GM19395 (cell line): ENCODE measurements around the gene CASKIN2.

Experiments used
- ATAC-seq: cut with Tn5 transposase; IDR thresholded peaks from one replicate; pipeline ENCODE4 v1.9.1; 2021; ENCODE audit warnings: mild to moderate bottlenecking, moderate library complexity; ENCODE audit not compliant: unreplicated experiment

Gene CASKIN2, protein sequence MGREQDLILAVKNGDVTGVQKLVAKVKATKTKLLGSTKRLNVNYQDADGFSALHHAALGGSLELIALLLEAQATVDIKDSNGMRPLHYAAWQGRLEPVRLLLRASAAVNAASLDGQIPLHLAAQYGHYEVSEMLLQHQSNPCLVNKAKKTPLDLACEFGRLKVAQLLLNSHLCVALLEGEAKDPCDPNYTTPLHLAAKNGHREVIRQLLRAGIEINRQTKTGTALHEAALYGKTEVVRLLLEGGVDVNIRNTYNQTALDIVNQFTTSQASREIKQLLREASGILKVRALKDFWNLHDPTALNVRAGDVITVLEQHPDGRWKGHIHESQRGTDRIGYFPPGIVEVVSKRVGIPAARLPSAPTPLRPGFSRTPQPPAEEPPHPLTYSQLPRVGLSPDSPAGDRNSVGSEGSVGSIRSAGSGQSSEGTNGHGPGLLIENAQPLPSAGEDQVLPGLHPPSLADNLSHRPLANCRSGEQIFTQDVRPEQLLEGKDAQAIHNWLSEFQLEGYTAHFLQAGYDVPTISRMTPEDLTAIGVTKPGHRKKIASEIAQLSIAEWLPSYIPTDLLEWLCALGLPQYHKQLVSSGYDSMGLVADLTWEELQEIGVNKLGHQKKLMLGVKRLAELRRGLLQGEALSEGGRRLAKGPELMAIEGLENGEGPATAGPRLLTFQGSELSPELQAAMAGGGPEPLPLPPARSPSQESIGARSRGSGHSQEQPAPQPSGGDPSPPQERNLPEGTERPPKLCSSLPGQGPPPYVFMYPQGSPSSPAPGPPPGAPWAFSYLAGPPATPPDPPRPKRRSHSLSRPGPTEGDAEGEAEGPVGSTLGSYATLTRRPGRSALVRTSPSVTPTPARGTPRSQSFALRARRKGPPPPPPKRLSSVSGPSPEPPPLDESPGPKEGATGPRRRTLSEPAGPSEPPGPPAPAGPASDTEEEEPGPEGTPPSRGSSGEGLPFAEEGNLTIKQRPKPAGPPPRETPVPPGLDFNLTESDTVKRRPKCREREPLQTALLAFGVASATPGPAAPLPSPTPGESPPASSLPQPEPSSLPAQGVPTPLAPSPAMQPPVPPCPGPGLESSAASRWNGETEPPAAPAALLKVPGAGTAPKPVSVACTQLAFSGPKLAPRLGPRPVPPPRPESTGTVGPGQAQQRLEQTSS (N-terminal part only)

DNA sequence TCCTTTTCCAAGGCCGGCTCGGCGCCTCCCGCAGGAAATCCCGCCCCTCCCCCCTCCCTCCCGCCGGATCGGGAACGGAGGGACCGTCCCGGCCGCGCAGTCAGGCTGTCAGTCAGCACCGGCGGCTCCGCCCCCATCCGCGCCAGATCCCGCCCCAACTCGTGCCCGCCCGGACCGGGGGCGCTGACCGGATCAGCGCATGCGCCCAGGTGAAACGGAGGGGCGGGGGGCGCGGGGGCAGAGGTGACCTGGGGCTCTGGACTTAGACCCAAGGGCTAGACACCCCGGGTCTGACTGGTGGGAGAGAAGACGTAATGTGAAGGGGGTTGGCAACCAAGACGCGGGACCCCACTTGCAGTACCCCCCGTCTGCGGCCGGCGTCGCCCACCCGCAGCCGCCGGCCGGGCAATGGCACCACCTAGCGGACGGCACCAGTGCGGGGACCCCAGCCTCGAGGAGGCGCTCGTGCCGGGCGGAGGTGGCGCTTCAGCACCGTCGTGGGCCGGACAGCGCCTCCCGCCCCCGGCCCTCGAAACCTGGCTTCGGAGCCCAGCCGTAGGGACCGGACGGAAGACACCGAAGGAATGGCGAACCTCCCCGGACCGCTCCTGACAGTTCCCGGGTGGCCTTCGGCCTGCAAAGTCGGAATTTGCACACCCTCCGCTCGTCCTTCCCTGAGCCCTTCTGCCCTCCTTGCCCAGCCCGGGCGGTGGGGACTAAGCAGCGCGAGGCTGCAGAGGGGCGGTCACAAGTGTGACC is at the start of gene CASKIN2:
Gene CASKIN2, minus strand, starts transcription at position 42 of the 759 bp plus-strand sequence. CDS start 1,733 bp downstream, outside the sequence.
- ATAC-seq: peak; percentile 56

DNA sequence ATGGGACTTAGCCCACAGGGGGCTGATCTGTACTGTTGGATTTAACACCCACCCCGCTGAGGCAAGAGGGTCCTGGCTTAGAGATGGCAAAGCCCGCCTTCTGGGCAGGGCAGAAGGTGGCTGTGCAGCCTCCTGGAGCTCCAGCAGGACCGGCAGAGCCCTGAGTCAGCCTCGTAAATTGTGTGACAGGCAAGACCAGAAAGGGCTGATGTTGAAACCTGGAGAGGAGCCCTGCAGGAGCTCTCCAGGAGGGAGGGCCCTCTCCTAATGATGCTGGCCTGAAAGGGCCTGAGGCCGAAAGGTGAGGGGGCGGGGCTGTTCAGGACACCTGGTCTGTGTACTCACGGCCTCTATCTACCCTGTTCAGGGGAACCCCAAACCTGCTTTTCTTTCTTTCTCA is 49.7 kb upstream of the CASKIN2 start:
- no peak for ATAC-seq

DNA sequence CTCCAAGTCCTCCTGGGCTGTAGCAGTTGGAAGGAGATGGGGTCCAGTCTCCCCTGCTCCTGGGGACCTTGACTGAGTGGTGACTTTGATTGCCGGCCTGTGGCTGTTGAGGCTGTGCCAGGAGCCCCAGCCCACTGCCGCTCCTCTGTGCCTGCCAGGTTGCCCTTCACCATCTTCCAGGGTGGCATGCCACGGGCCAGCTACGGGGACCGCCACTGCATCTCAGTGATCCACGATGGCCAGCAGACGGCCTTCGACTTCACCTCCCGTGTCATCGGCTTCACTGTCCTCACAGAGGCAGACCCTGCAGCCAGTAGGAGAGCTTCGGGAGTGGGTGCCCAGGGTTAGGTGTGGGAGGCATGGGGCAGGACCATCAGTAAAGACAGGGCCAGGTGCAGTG is 48.9 kb upstream of the CASKIN2 start:
- no peak for ATAC-seq

DNA sequence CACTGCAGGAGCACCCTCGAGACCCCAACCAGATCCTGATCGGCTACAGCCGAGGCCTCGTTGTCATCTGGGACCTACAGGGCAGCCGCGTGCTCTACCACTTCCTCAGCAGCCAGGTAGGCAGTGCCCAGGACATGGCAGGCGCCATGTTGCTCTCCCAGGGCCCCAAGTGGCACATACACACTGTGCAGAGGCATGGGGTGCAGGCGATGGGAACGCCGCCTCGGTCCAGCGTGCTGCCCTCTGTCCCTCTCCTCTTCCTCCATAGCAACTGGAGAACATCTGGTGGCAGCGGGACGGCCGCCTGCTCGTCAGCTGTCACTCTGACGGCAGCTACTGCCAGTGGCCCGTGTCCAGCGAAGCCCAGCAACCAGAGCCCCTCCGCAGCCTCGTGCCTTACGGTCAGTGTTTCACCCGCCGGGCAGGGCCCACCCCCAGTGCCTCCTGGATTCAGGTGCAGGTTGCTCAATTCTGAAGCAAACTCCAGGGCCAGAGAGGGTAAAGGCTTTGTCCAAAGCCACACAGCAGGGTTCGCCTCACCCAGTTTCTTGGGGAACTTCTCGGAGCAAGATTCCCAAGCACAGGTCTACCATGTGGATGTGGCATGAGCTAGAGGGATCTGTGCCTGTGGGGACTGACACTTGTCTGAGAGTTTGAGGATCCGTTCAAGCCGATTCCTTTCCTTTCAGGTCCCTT is 47.9 kb upstream of the CASKIN2 start:
- no peak for ATAC-seq

DNA sequence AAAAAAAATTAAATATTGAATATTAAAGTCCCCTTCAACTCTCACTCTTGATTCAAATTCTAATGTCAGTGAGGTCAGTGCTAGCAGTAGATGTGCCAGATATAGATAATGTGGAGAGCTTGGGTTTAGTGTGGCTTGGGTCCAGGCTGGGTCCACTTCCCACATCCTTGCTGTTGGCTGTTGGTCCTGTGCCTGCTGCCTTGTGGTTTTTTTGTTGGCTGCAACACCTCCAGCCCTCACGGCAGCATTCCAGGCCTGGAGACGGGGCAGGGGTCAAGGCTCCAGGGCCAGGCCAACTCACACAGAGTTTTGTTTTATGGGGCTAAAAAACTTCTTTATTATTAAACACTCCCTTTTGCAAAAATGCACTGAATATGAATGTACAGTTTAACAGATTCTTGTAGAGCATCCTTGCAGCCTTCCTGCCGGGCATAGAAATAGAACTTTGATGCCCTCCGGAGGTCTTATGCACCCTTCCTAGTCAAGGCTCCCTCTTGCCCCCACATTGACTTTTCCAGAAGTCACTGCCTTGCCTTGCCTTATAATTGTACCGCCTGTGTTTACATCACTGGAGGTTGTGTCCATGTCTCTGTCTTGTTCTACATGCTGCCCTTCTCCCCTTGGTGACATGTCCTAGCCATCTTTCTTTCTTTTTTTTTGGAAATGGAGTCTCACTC is 46.7 kb upstream of the CASKIN2 start:
- ATAC-seq: no peak

DNA sequence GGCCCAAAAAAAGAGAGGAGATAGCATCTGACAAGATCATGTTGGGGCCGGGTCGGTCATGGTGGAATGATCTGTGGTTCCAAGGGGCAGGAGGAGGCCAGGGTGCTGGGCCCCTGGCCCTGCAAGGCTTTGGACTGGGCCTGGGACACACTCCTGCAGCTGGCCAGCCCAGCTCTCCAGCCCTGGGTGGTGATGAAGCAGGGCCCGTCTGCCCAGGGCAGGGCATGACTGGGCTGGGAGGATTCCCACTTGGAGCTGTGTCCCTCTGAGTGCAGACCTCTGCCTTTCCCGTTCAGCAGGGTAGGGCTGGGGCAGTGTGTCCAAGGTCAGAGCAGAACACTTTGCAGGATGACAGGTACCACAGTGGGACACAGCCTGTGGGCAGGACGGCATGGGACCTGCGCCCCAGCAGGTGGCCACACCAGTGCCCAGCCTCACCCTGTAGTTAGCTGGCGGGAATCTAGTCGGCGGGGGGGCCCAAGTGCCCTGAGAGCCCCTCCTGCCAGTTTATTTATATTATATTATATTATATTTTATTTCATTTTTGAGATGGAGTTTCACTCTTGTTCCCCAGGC is 44.7 kb upstream of the CASKIN2 start:
- ATAC-seq: no peak

DNA sequence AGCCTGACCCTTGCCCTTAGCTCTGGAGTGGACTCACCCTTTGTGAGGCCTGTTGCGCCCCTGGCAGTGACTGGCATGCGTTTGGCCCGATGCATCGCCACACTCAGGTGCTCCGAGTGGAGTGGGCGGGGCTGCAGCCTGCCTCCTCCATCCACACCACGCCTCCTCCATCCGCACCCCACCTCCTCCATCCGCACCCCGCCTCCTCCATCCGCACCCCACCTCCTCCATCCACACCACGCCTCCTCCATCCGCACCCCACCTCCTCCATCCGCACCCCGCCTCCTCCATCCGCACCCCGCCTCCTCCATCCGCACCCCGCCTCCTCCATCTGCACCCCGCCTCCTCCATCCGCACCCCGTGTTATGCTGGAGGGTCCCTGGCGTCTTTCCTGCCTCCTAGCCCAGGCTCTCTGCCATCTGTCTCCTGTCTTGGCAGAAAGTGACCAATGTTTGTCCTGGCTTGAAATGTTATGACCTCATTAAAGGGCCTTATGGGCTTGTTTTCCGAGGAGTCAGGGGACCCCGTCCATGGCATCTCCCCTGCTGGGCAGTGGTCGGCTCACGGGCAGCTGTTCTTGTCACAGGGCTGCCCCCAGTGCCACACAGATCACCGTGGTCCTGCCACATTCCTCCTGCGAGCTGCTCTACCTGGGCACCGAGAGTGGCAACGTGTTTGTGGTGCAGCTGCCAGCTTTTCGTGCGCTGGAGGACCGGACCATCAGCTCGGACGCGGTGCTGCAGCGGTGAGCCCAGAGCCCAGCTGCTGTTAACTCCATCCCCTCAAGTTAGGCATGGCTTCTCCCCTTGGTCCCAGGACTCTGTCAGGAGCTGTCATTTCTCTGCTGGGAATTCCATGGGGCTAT is 43.6 kb upstream of the CASKIN2 start:
- ATAC-seq: no peak

DNA sequence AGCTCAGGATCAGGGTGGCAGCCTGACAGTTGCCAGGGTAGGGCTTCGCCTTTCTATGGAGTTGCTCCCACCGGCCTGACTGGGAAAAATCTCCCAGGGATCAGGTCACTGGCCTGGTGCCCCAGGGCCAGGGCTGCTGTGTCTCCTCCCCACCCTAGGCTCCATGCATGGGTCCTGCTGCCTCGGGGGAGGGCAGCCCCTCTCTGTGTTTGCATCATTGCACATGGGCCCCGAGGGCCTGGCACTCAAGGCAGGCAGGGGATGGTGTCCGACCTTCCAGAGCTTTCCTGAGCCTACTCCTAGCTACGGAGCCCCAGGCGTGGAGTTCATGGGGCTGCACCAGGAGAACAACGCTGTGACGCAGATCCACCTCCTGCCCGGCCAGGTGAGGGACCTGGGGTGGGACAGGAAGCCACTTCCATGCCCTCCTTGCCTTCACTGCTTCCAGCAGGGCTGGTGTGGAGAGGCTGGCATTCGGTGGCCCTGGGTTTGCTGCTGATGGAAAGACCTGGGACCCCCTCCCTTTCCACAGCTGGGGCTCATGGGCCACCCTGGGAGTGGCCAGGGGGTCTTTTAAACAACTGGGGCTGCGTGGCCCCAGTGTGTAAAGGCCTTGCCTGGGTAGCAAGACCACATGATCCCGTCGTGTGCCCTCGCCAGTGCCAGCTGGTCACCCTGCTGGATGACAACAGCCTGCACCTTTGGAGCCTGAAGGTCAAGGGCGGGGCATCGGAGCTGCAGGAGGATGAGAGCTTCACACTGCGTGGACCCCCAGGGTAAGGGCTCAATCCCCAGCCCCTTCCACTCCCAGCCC is 42.7 kb upstream of the CASKIN2 start:
- ATAC-seq: no peak

DNA sequence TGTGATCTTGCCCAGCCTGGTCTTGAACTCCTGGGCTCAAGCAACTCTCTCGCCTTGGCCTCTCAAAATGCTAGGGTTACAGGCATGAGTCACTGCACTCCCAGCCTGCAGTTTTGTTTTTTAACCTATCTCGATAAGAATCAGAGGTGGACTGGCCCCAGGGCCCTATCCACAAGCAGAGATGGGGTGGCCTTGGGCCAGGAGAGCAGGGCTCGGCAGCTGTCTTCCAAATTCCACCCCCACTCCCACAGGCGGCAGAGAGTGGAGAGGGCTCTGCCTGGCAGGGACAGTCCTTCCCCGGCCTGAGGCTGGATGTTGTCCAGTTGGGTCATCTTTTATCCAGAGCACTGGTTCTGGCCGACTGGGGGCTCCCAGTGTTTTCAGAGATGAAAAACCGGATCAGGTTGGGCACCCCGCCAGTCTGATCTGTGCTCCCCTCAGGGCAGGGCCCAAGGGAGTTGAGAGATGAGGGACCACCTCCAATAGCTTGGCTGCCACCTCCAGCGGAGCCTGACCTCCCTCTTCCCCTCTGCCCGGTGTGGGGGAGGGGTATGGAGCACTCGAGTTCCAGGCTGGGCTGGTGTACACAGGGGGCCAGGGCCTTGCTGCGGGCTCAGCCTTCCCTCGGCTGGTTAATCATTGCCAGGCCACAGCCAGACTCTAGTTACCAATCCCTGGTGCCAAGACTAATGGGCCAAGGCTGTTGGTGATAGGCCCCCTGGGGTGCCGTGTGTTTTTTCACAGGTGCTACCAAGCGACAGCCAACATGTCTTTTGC is 41.9 kb upstream of the CASKIN2 start:
- ATAC-seq: no peak

DNA sequence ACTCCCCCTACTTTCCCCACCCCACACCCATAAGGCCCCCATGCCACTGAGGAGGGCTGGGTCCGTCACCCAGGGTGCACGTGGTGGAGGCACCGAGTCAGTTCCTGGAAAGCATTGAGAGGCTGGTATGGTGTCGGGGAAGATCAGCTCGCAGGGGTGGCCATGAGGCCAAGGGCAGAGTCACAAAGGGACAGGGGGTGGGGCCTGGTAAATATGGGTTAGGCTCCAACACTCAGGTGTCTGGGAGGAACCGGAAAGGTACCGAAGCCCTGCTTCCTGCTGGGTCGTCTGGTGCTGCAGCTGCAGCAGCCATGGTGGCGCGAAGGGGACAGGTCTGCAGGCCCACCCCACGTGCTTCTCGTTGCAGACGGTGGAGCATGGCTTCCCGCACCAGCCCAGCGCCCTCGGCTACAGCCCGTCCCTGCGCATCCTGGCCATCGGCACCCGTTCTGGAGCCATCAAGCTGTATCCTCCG is 40.4 kb upstream of the CASKIN2 start:
- ATAC-seq: no peak

DNA sequence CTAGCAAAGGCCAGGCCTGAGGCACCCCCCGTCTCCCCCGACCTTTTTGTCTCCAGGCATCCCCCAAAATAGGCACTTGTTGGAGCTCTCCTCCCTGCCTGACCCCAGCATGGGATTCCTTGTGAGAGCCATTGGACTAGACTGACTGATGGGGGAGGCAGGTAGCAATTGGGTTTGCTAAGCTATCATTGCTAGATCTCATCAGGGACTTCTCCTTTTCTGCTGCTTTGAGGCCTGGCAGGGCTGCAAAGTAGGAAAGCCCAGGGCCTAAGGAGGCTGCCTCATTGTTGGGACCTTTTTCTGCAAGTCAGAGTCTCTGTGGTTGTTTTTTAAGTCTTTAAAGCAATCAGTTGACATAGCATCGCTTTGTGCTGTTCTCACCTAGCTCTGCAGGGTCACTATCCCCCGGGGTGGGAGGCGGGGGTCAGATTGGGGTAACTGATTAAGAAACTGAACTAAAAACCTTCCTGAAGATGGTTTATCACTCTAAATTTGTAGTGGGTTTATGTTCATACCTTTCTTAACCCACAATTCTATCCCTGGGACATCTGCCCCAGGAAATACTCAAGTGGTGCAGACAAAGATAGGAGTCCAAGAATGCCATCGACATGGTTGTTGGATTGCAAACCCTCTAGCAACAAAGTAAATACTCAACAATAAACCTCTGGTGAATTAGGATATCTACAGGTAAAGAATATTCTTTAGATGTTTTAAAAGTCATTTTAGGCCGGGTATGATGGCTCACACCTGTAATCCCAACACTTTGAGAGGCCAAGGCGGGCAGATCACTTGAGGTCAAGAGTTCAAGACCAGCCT is 38.2 kb upstream of the CASKIN2 start:
- ATAC-seq: no peak

DNA sequence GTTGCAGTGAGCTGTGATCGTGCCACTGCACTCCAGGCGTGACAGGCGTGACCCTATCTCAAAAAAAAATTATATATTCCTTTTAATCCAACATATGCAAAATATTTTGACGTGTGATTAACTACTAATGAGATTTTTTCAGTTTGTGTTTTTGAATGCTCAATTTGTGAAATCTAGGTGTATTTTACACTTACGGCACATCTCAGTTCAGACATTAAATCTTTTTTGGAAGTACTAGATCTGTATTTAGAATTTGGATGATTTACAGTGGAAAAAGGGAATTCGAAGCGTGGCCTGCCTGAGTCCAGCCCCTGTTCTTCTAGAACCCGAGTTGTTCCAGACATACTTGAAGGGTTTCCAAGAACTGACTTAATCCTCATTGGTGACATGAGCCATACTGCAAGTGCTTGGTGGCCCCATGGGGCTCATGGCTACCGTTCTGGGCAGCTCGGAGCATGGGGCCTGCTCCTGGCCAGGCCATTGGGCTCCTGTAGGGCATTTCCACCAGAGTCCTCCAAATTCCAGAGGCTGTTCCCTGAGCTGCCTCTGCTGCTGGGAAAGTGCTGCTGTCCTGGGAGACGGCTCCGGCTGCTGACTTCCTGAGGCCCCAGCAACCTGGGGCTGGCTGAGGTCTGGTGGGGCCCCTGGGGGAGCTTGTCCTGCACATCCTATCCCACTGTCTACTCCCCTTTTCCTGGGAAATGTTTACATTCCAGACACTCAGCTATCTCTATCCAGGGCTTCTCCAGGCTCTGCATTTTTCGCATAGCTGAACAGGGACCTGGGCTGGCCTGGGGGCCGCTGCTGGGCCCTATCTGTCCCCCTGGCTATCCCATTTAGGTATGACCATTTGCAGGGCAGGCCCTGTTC is 37.3 kb upstream of the CASKIN2 start:
- ATAC-seq: no peak

DNA sequence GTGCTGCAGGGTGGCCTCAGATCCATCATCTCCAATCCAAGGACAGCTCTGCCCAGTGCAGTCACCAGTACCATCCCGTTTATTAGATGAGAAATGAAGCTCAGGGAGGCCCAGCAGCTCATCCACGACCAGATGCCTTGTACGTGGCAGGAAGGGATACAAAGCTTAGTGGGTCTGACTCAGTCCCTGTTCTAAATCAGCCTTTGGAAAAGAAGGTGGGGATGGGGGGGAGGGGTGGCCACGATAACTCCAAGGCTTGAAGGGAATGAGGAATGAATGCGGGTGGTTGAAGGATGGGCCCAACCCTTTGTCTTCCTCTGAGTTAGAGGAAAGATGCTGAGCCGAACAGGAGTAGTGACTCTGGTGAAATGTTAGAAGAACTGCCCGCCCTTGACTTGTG is 35.9 kb upstream of the CASKIN2 start:
- ATAC-seq: no peak

DNA sequence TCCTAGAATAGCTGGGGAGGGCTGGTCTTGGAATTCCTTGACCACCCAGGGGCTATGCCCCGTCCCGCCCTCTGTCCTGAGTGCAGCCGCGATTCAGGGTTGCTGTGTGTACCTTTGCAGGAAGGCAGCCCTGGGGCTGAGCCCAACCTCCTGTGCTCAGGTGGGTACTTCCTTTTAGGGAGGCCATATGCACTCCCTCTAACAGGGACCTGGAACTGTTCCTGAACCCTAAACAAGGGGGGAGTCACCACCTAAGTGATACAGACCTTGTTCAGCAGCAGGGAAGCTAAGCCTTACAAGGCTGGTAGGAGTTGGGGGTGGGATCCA is 34.8 kb upstream of the CASKIN2 start:
- no peak for ATAC-seq
